ENCODE data around the gene SLC25A30. TPM values are rescaled to one million over a fixed set of nuclear protein-coding genes. Genes with fewer than 3 reads are reported as not detected.
A peak's percentile ranks its signal among the peaks of the same experiment; 100 is the strongest.
"Not testable (repeated sequence)": the region's sequence is repeated elsewhere in the genome, so short reads cannot be mapped to it uniquely, and the experiment has no call there.

Gene SLC25A30
- total and polyA plus RNA-seq, 10 donors, result 5.9 to 31.9 (median 19.0) TPM

DNA sequence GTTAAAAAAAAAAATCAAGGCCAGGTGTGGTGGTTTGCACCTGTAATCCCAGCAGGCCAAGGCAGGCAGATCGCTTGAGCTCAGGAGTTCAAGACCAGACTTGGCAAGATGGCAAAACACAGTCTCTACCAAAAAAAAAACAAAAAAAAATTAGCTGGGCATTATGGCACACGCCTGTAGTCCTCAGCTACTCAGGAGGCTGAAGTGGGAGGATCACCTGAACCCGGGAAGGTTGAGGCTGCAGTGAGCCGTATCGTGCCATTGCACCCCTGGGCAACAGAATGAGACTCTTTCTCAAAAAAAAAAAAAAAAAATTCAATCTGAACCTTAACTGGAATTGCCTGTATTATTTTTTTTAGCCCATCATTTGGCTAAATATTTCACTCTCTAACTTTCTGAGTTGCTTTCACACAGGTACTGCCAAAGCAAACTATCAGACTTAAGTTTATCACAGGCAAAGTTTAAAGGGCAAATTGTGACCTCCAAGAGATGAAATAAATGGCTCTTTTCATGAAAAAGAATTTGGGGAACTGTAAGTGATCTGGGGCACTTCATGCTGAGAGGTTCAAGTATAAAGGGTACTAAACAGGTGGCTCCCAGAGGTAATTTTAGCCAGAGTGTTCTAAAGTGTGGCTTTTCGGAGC is 14.7 kb upstream of the SLC25A30 start:
- Histone ChIP-seq H3K4me3 (no peak overlapping the region), H3K4me1 (no peaks in the 10 kb centered on the region), H3K27me3 (replicated peaks in 1 of 7) (no peaks in the 10 kb centered on the region), H3K27ac (no peak overlapping the region), H3K36me3 (no peaks in the 10 kb centered on the region), H3K9me3 (no peaks in the 10 kb centered on the region)
- 91 to 97% (median 93%) methylated on average over 6 of the region's 6 CpGs for WGBS, 5 donors
- intact Hi-C loops (cut with DNase I; ENCODE audit: low total_unique reads), result no loop called here
- TF ChIP-seq POLR2AphosphoS5 (IDR thresholded peaks at IDR 0.05), result no peak
- TF ChIP-seq POLR2A (IDR thresholded peaks at IDR 0.05), result no peak
- TF ChIP-seq, protein P1, sequence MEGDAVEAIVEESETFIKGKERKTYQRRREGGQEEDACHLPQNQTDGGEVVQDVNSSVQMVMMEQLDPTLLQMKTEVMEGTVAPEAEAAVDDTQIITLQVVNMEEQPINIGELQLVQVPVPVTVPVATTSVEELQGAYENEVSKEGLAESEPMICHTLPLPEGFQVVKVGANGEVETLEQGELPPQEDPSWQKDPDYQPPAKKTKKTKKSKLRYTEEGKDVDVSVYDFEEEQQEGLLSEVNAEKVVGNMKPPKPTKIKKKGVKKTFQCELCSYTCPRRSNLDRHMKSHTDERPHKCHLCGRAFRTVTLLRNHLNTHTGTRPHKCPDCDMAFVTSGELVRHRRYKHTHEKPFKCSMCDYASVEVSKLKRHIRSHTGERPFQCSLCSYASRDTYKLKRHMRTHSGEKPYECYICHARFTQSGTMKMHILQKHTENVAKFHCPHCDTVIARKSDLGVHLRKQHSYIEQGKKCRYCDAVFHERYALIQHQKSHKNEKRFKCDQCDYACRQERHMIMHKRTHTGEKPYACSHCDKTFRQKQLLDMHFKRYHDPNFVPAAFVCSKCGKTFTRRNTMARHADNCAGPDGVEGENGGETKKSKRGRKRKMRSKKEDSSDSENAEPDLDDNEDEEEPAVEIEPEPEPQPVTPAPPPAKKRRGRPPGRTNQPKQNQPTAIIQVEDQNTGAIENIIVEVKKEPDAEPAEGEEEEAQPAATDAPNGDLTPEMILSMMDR (IDR thresholded peaks at IDR 0.05 in 8 of 11, conservative IDR thresholded peaks at IDR 0.05 in 3 of 11), result no peak
- no peak for DNase-seq

DNA sequence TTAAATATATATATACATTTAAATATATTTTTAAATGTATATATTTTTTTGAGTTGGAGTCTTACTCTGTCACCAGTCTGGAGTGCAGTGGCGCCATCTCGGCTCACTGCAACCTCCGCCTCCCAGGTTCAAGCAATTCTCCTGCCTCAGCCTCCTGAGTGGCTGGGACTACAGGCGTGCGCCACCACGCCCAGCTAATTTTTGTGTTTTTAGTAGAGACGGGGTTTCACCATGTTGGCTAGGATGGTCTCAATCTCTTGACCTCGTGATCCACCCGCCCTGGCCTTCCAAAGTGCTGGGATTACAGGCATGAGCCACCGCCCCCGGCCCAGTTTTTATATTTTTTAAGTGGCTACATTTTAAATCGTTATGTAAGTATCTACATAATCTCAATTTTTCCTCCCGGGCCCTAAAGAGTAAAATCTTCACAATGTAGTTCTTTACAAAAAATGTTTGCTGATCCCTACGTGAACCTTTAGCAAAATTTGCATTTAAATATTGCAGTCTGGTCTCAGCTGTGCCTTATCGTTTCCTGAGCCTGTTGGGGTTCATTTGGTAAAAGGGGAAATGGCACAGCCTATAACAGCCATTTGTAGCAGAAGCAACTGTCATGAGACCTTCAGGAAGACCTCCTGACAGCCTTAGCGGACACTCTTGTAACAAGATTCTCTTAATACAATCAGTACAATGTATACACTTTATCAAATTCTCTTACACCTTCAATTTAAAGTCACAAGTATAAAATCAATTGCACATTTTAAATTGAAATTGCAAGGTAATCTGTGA is 8.1 kb upstream of the SLC25A30 start:
- H3K36me3 ChIP-seq; intact Hi-C loops (cut with DNase I; ENCODE audit: low total_unique reads); DNase-seq; H3K4me1 ChIP-seq; H3K27me3 ChIP-seq (replicated peaks in 1 of 7); H3K9me3 ChIP-seq; H3K27ac ChIP-seq; H3K4me3 ChIP-seq: not testable (repeated sequence)
- WGBS, 5 donors, result 73 to 77% (median 74%) methylated on average over 16 of the region's 16 CpGs

DNA sequence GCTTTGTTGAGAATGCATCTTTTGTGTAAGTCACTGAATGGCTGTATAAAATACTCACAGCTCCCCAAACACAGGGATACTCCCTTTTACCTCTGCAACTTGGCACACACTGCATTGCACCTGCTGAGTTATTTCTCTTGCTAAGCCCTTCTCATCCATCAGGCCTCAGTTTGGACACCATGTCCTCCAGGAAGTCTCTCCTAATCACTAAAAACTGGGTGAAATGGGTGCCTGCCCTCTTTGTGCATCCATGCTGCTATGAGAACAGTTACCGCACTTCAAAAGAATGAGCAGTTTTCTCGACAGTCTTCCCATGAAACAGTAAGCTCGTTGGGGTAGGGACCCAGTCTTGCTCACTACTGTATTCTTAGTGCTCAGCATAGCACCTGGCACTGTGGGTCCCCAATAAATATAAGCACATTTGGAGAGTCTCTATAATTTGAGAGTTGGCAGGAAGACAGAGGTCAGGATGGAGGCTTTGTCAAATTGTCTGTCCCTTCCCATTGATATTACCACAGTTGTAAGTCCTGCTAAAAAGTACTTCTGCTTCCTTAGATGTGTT is 4.6 kb upstream of the SLC25A30 start:
- TF ChIP-seq, protein P1 (IDR thresholded peaks at IDR 0.05 in 8 of 11, conservative IDR thresholded peaks at IDR 0.05 in 3 of 11), result no peak
- TF ChIP-seq POLR2A (IDR thresholded peaks at IDR 0.05) (no peak), POLR2AphosphoS5 (IDR thresholded peaks at IDR 0.05) (no peak)
- intact Hi-C loops (cut with DNase I; ENCODE audit: low total_unique reads), result no loop called here
- WGBS, 5 donors, result 81 to 93% (median 88%) methylated on average over 3 of the region's 3 CpGs

DNA sequence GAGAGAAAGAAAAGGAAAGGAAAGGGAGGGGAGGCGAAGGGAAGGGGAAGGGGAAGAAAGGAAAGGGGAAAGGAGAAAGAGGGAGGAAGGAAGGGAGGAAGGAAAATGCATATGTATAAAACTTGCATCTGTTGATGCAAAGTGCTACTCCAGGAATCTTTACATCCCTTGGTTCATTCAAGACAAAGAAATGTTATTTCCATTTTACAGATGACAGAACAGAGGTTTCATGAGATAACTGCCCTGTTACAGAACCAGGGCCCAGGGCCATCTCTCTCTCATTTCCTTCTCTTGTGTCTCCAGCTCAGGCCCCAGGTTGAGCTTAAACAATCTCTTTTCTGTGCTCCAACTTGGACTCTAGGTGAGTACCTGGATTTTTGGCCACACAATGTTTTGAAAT is 1.8 kb upstream of the SLC25A30 start:
- TF ChIP-seq POLR2AphosphoS5 (IDR thresholded peaks at IDR 0.05) (no peak), POLR2A (IDR thresholded peaks at IDR 0.05) (no peak)
- TF ChIP-seq, protein P1 (IDR thresholded peaks at IDR 0.05 in 8 of 11, conservative IDR thresholded peaks at IDR 0.05 in 3 of 11), result no peak
- H3K4me3 ChIP-seq, result no peak overlapping the region
- no peaks in the 10 kb centered on the region for H3K36me3 ChIP-seq
- WGBS, 5 donors, result 80 to 93% (median 88%) methylated on average over 1 of the region's 1 CpG
- no peaks in the 10 kb centered on the region for H3K27me3 ChIP-seq (replicated peaks in 1 of 7)
- H3K4me1 ChIP-seq, result peaks cover 13 to 25% (median 21%) of the 10 kb centered on the region in 6 donors
- DNase-seq, result no peak
- H3K27ac ChIP-seq, result no peak overlapping the region
- H3K9me3 ChIP-seq, result no peaks in the 10 kb centered on the region
- intact Hi-C loops (cut with DNase I; ENCODE audit: low total_unique reads), result loop anchor here (10.0 kb wide), 1 partner anchor 45 kb away; the partner anchor contains the start of gene COG3

More for the DNA sequence above, 4.6 kb upstream of the SLC25A30 start:
- Histone ChIP-seq H3K4me1 (peaks cover 0 to 5% (median 0%) of the 10 kb centered on the region in 6 donors), H3K27me3 (replicated peaks in 1 of 7) (no peaks in the 10 kb centered on the region), H3K27ac (peak overlapping the region in 1 of 8 donors; percentile 13), H3K36me3 (no peaks in the 10 kb centered on the region), H3K4me3 (no peak overlapping the region), H3K9me3 (no peaks in the 10 kb centered on the region)
- no peak for DNase-seq

DNA sequence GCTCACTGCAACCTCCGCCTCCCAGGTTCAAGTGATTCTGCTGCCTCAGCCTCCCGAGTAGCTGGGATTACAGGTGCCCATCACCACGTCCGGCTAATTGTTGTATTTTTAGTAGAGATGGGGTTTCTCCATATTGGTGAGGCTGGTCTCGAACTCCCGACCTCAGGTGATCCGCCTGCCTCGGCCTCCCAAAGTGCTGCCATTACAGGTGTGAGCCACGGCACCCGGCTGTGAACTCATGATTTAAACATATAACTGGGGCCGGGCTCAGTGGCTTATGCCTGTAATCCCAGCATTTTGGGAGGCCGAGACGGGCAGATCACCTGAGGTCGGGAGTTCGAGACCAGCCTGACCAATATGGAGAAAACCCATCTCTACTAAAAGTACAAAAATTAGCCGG is 1.2 kb upstream of the SLC25A30 start:
- not testable (repeated sequence) for H3K36me3 ChIP-seq; H3K27ac ChIP-seq; H3K4me3 ChIP-seq; H3K27me3 ChIP-seq (replicated peaks in 1 of 7); H3K9me3 ChIP-seq
- DNase-seq, result peak; percentile 75
- intact Hi-C loops (cut with DNase I; ENCODE audit: low total_unique reads), result loop anchor here (10.0 kb wide), 1 partner anchor 45 kb away; the partner anchor contains the start of gene COG3
- peaks cover 15 to 29% (median 25%) of the 10 kb centered on the region in 6 donors for H3K4me1 ChIP-seq
- WGBS, 5 donors, result 95 to 98% (median 97%) methylated on average over 16 of the region's 16 CpGs
